ENCODE data around the gene ST7.

DNA sequence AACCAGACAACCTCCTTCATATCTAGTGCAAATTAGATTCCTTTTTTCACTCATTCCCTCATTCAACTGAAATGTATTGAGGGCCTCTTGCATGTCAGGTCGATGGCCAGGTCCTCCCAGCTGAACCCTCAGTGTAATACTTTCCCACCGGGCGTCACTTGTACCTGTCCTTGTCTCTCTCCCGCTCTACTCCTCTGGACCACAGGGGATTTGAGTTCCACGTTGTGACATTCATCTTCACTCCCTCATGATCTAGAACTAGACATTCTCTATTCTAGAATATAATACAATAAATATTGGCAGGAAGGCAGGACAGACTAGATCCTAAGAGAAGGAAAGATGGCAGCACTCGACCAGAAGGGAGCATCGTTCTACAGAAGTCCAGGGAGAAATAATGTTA is 285.6 kb downstream of the ST7 start:
- no peak for TF ChIP-seq EZH2 (IDR thresholded peaks at IDR 0.05; ENCODE audit: borderline replicate concordance)
- TF ChIP-seq, protein P1, sequence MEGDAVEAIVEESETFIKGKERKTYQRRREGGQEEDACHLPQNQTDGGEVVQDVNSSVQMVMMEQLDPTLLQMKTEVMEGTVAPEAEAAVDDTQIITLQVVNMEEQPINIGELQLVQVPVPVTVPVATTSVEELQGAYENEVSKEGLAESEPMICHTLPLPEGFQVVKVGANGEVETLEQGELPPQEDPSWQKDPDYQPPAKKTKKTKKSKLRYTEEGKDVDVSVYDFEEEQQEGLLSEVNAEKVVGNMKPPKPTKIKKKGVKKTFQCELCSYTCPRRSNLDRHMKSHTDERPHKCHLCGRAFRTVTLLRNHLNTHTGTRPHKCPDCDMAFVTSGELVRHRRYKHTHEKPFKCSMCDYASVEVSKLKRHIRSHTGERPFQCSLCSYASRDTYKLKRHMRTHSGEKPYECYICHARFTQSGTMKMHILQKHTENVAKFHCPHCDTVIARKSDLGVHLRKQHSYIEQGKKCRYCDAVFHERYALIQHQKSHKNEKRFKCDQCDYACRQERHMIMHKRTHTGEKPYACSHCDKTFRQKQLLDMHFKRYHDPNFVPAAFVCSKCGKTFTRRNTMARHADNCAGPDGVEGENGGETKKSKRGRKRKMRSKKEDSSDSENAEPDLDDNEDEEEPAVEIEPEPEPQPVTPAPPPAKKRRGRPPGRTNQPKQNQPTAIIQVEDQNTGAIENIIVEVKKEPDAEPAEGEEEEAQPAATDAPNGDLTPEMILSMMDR (IDR thresholded peaks at IDR 0.05; ENCODE audit: poor library complexity): no peak

Measured in hepatocyte (in vitro differentiated cells).